Measurements from ENCODE around the gene CA11. TPM values are rescaled to one million over a fixed set of nuclear protein-coding genes. Genes with fewer than 3 reads are reported as not detected.

CA11 gene
- total RNA-seq, 4 donors from 2014 or later: 1.4 to 2.5 TPM; not detected in 2

GRCh38 chr19:48606463-48607358, 39.3 kb downstream of the CA11 start, which contains the start of gene SPACA4:
Gene SPACA4, plus strand, starts transcription at chr19:48606742. Its CDS starts 237 bp downstream, at chr19:48606979.
- TF ChIP-seq POLR2AphosphoS5 (IDR thresholded peaks at IDR 0.05): no peak
- no peak for TF ChIP-seq CTCF (IDR thresholded peaks at IDR 0.05)
- TF ChIP-seq EP300 (IDR thresholded peaks at IDR 0.05; ENCODE audit: low read depth): no peak
- TF ChIP-seq POLR2A (IDR thresholded peaks at IDR 0.05): no peak
- no peak for DNase-seq
- no peaks in the 10 kb centered on the region for H3K27me3 ChIP-seq
- in situ Hi-C loops (cut with MboI; ENCODE audit: low pct_ligation_motif_present in 1 of 4, low pct_unique_long_range_greater_than_20kb in 1 of 4, low sequenced_read_pairs in 3 of 4): no loop called here
- WGBS, 2 donors (ENCODE audit: low coverage in 1 of 2): 90% methylated on average over 29 of the region's 39 CpGs; no CpG with 5 or more reads in 1 of the 2 donors
- H3K27ac ChIP-seq: no peak within 1 kb of the TSS
- H3K9me3 ChIP-seq: no peaks in the 10 kb centered on the region
- intact Hi-C loops (cut with DNase I; ENCODE audit: low total_unique reads): no loop called here
- H3K4me3 ChIP-seq: no peak within 1 kb of the TSS
- peaks cover 0 to 14% (median 4%) of the 10 kb centered on the region in 4 donors for H3K4me1 ChIP-seq
- no peaks in the 10 kb centered on the region for H3K36me3 ChIP-seq

- no peaks in the 10 kb centered on the region for H3K9me3 ChIP-seq
- H3K27ac ChIP-seq: peak overlapping the region in 1 of 4 donors; percentile 71
- in situ Hi-C loops (cut with MboI; ENCODE audit: low pct_ligation_motif_present in 1 of 4, low pct_unique_long_range_greater_than_20kb in 1 of 4, low sequenced_read_pairs in 3 of 4): no loop called here
- WGBS, 2 donors (ENCODE audit: low coverage in 1 of 2): 89% methylated on average over 9 of the region's 9 CpGs; no CpG with 5 or more reads in 1 of the 2 donors
- no peak for DNase-seq
- H3K27me3 ChIP-seq: no peaks in the 10 kb centered on the region
- H3K4me1 ChIP-seq: peaks cover 0 to 15% (median 4%) of the 10 kb centered on the region in 4 donors
- no peaks in the 10 kb centered on the region for H3K36me3 ChIP-seq
- TF ChIP-seq CTCF (IDR thresholded peaks at IDR 0.05): no peak
- TF ChIP-seq EP300 (IDR thresholded peaks at IDR 0.05; ENCODE audit: low read depth): no peak
- no peak for TF ChIP-seq POLR2A (IDR thresholded peaks at IDR 0.05)
- TF ChIP-seq POLR2AphosphoS5 (IDR thresholded peaks at IDR 0.05): no peak
- intact Hi-C loops (cut with DNase I; ENCODE audit: low total_unique reads): no loop called here
- H3K4me3 ChIP-seq: no peak overlapping the region
These were observed 42.1 kb downstream of the CA11 start for GRCh38 chr19:48603850-48604249.

- in situ Hi-C loops (cut with MboI; ENCODE audit: low pct_ligation_motif_present in 1 of 4, low pct_unique_long_range_greater_than_20kb in 1 of 4, low sequenced_read_pairs in 3 of 4): no loop called here
- no peaks in the 10 kb centered on the region for H3K27me3 ChIP-seq
- WGBS, 2 donors (ENCODE audit: low coverage in 1 of 2): 91% methylated on average over 39 of the region's 39 CpGs; no CpG with 5 or more reads in 1 of the 2 donors
- peak overlapping the region; percentile 21 to 71 (median 44) for H3K27ac ChIP-seq
- TF ChIP-seq POLR2AphosphoS5 (IDR thresholded peaks at IDR 0.05) (no peak), CTCF (IDR thresholded peaks at IDR 0.05) (no peak), EP300 (IDR thresholded peaks at IDR 0.05; ENCODE audit: low read depth) (no peak), POLR2A (IDR thresholded peaks at IDR 0.05) (no peak)
- no peak overlapping the region for H3K4me3 ChIP-seq
- H3K9me3 ChIP-seq: no peaks in the 10 kb centered on the region
- peaks cover 0 to 15% (median 4%) of the 10 kb centered on the region in 4 donors for H3K4me1 ChIP-seq
- DNase-seq: no peak
- H3K36me3 ChIP-seq: no peaks in the 10 kb centered on the region
- intact Hi-C loops (cut with DNase I; ENCODE audit: low total_unique reads): no loop called here
These were observed 42.5 kb downstream of the CA11 start for GRCh38 chr19:48603449-48603848.

GRCh38 chr19:48603001-48603400, 43.0 kb downstream of the CA11 start:
- peak overlapping the region; percentile 21 to 71 (median 44) for H3K27ac ChIP-seq
- H3K9me3 ChIP-seq: no peaks in the 10 kb centered on the region
- no peak overlapping the region for H3K4me3 ChIP-seq
- in situ Hi-C loops (cut with MboI; ENCODE audit: low pct_ligation_motif_present in 1 of 4, low pct_unique_long_range_greater_than_20kb in 1 of 4, low sequenced_read_pairs in 3 of 4) (no loop called here), intact Hi-C loops (cut with DNase I; ENCODE audit: low total_unique reads) (no loop called here)
- no peak for DNase-seq
- WGBS, 2 donors (ENCODE audit: low coverage in 1 of 2): 70% methylated on average over 9 of the region's 9 CpGs; no CpG with 5 or more reads in 1 of the 2 donors
- no peaks in the 10 kb centered on the region for H3K36me3 ChIP-seq
- no peaks in the 10 kb centered on the region for H3K27me3 ChIP-seq
- TF ChIP-seq CTCF (IDR thresholded peaks at IDR 0.05) (no peak), POLR2A (IDR thresholded peaks at IDR 0.05) (no peak), EP300 (IDR thresholded peaks at IDR 0.05; ENCODE audit: low read depth) (no peak), POLR2AphosphoS5 (IDR thresholded peaks at IDR 0.05) (no peak)
- H3K4me1 ChIP-seq: peaks cover 0 to 15% (median 4%) of the 10 kb centered on the region in 4 donors

Data from transverse colon (tissue), 4 donors.